Measurements from ENCODE around the gene GJB5.

Gene GJB5

GRCh38 chr1:34774957-34775356 is 20.1 kb downstream of the GJB5 start:
- TF ChIP-seq CTCF (IDR thresholded peaks at IDR 0.05; ENCODE audit: insufficient read depth, low read depth, low read length, missing control alignments) = no peak
- no peak for DNase-seq (ENCODE audit: low read depth)

GRCh38 chr1:34776911-34777310 is 22.1 kb downstream of the GJB5 start:
- no peak for TF ChIP-seq CTCF (IDR thresholded peaks at IDR 0.05; ENCODE audit: insufficient read depth, low read depth, low read length, missing control alignments)
- H3K4me3 ChIP-seq (ENCODE audit: low read length) = no peak overlapping the region
- DNase-seq (ENCODE audit: low read depth) = no peak

More at GRCh38 chr1:34774957-34775356, 20.1 kb downstream of the GJB5 start:
- H3K4me3 ChIP-seq (ENCODE audit: low read length) = no peak overlapping the region

- DNase-seq (ENCODE audit: low read depth) = no peak
- TF ChIP-seq CTCF (IDR thresholded peaks at IDR 0.05; ENCODE audit: insufficient read depth, low read depth, low read length, missing control alignments) = no peak
- no peak overlapping the region for H3K4me3 ChIP-seq (ENCODE audit: low read length)
These were observed 22.9 kb downstream of the GJB5 start for GRCh38 chr1:34777519-34778321.

- H3K4me3 ChIP-seq (ENCODE audit: low read length) = no peak overlapping the region
- no peak for DNase-seq (ENCODE audit: low read depth)
- TF ChIP-seq CTCF (IDR thresholded peaks at IDR 0.05; ENCODE audit: insufficient read depth, low read depth, low read length, missing control alignments) = no peak
These were observed 23.5 kb downstream of the GJB5 start for GRCh38 chr1:34778381-34778780.

- H3K4me3 ChIP-seq (ENCODE audit: low read length) = no peak overlapping the region
- no peak for TF ChIP-seq CTCF (IDR thresholded peaks at IDR 0.05; ENCODE audit: insufficient read depth, low read depth, low read length, missing control alignments)
- no peak for DNase-seq (ENCODE audit: low read depth)
These were observed 24.2 kb downstream of the GJB5 start for GRCh38 chr1:34779005-34779404.

GRCh38 chr1:34779526-34779925 is 24.7 kb downstream of the GJB5 start:
- DNase-seq (ENCODE audit: low read depth) = peak; percentile 96
- TF ChIP-seq CTCF (IDR thresholded peaks at IDR 0.05; ENCODE audit: insufficient read depth, low read depth, low read length, missing control alignments) = no peak
- H3K4me3 ChIP-seq (ENCODE audit: low read length) = no peak overlapping the region

GRCh38 chr1:34779962-34780361 is 25.1 kb downstream of the GJB5 start:
- TF ChIP-seq CTCF (IDR thresholded peaks at IDR 0.05; ENCODE audit: insufficient read depth, low read depth, low read length, missing control alignments) = no peak
- H3K4me3 ChIP-seq (ENCODE audit: low read length) = no peak overlapping the region
- no peak for DNase-seq (ENCODE audit: low read depth)
